ENCODE measurements around the gene CNST. TPM values are rescaled to one million over a fixed set of nuclear protein-coding genes. Genes with fewer than 3 reads are reported as not detected.

The CNST gene
- total and polyA plus RNA-seq, 9 of the 15 experiments (the other 6 are each of a cell fraction or from before 2014, with no cell fraction given) = 17.0 to 55.3 (median 30.8) TPM

GRCh38 chr1:246566128-246566812 lies at the start of gene CNST, which contains the start of gene TFB2M (continued):
- TF ChIP-seq, protein P1, sequence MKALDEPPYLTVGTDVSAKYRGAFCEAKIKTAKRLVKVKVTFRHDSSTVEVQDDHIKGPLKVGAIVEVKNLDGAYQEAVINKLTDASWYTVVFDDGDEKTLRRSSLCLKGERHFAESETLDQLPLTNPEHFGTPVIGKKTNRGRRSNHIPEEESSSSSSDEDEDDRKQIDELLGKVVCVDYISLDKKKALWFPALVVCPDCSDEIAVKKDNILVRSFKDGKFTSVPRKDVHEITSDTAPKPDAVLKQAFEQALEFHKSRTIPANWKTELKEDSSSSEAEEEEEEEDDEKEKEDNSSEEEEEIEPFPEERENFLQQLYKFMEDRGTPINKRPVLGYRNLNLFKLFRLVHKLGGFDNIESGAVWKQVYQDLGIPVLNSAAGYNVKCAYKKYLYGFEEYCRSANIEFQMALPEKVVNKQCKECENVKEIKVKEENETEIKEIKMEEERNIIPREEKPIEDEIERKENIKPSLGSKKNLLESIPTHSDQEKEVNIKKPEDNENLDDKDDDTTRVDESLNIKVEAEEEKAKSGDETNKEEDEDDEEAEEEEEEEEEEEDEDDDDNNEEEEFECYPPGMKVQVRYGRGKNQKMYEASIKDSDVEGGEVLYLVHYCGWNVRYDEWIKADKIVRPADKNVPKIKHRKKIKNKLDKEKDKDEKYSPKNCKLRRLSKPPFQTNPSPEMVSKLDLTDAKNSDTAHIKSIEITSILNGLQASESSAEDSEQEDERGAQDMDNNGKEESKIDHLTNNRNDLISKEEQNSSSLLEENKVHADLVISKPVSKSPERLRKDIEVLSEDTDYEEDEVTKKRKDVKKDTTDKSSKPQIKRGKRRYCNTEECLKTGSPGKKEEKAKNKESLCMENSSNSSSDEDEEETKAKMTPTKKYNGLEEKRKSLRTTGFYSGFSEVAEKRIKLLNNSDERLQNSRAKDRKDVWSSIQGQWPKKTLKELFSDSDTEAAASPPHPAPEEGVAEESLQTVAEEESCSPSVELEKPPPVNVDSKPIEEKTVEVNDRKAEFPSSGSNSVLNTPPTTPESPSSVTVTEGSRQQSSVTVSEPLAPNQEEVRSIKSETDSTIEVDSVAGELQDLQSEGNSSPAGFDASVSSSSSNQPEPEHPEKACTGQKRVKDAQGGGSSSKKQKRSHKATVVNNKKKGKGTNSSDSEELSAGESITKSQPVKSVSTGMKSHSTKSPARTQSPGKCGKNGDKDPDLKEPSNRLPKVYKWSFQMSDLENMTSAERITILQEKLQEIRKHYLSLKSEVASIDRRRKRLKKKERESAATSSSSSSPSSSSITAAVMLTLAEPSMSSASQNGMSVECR (CRISPR knock-in tag; IDR thresholded peaks at IDR 0.05) = peak; percentile 99
- TF ChIP-seq TFAM (CRISPR knock-in tag; conservative IDR thresholded peaks at IDR 0.05) (no peak), WHSC1 (IDR thresholded peaks at IDR 0.05; ENCODE audit: low read length) (peak; percentile 27), ZNF551 (CRISPR knock-in tag; IDR thresholded peaks at IDR 0.05) (no peak), XRCC5 (IDR thresholded peaks at IDR 0.05; ENCODE audit: low read depth, low read length) (peak; percentile 55; the same call in 1 of the 2 replicates), HNRNPLL (IDR thresholded peaks at IDR 0.05; ENCODE audit: low read depth, low read length, poor library complexity, severe bottlenecking) (peak; percentile 92), NR3C1 (CRISPR knock-in tag; IDR thresholded peaks at IDR 0.05) (no peak), TEAD4 (IDR thresholded peaks at IDR 0.05; ENCODE audit: low read length) (no peak; the same call in 1 of the 2 replicates), TEAD4 (CRISPR knock-in tag; IDR thresholded peaks at IDR 0.05; ENCODE audit: borderline replicate concordance) (no peak), ATF7 (IDR thresholded peaks at IDR 0.05) (peak; percentile 81), ZFX (CRISPR knock-in tag; IDR thresholded peaks at IDR 0.05) (peak; percentile 40; the same call in 1 of the 2 replicates), ZBTB2 (IDR thresholded peaks at IDR 0.05) (peak; percentile 95), RBM22 (IDR thresholded peaks at IDR 0.05; ENCODE audit: low read depth, low read length, poor library complexity, severe bottlenecking) (no peak), ELF2 (CRISPR knock-in tag; IDR thresholded peaks at IDR 0.05) (peak; percentile 95), DACH1 (IDR thresholded peaks at IDR 0.05; ENCODE audit: partially characterized antibody) (peak; percentile 34), ZNF23 (CRISPR knock-in tag; IDR thresholded peaks at IDR 0.05) (no peak), POLR2A (conservative IDR thresholded peaks at IDR 0.05) (peak; percentile 90), JUND (IDR thresholded peaks at IDR 0.05; ENCODE audit: borderline replicate concordance, low read depth, low read length) (peak; percentile 68), JUND (tag; IDR thresholded peaks at IDR 0.05; ENCODE audit: borderline replicate concordance, low read depth, low read length) (no peak; the same call in 2 of the 3 replicates)
- TF ChIP-seq, protein P2, sequence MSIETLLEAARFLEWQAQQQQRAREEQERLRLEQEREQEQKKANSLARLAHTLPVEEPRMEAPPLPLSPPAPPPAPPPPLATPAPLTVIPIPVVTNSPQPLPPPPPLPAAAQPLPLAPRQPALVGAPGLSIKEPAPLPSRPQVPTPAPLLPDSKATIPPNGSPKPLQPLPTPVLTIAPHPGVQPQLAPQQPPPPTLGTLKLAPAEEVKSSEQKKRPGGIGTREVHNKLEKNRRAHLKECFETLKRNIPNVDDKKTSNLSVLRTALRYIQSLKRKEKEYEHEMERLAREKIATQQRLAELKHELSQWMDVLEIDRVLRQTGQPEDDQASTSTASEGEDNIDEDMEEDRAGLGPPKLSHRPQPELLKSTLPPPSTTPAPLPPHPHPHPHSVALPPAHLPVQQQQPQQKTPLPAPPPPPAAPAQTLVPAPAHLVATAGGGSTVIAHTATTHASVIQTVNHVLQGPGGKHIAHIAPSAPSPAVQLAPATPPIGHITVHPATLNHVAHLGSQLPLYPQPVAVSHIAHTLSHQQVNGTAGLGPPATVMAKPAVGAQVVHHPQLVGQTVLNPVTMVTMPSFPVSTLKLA (conservative IDR thresholded peaks at IDR 0.05) = peak; percentile 100

Data from K562 (cell line).